GM18868 (cell line): ENCODE results near the gene CHRNA1.

Source experiments
- ATAC-seq: cut with Tn5 transposase; IDR thresholded peaks from one replicate; pipeline ENCODE4 v1.9.1; 2021; ENCODE audit warnings: mild to moderate bottlenecking, moderate library complexity; ENCODE audit not compliant: unreplicated experiment

Gene CHRNA1

DNA sequence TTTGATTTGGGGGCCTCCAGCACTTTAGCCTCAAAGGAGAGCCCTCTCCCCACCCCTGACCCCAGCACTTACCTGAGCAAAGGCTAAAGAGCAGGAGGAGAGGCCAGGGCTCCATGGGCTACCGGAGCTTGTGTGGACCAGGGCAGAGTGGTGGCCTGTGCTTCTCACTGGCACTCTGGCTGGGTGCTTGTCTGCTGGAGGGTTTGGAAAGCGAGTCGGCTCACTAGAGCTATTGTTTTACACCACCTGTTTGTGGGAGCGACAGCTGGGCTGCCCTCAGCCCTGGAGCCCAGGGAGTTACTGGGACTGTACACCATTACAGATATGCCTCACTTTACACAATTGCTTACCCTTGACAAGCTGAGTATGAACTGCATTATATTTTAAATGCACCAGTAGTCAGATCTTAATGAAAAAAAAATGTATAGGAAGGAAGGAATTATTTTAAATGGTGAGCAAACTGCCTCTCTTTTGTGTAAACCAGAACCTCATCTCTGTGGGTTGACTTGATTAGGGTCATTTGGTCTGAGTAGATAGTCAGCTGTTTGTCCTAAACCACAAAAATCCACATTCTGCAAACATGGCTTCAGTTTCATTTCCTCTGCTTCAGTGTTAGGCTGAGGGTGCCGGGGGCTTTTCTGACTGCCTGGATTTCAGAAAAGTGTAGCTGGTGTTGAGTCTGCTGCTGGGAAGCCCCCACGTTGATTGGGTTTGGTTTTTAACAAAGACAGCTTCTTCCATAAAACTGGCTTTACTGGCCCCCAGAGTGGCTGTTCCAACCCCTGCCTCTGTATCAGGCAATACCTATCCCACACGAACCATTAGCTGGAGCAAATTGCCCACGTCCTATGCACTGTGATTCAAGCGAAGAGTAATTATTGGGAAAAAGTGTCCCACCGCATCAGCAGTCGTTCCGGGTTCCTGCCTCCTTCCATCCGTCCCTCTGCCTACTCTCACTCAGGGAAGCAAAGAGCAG, at the start of gene CHRNA1:
Gene CHRNA1, minus strand, starts transcription at position 193 of the 976 bp plus-strand sequence. Its CDS starts 78 bp downstream, at position 115.
- peak; percentile 95 for ATAC-seq

DNA sequence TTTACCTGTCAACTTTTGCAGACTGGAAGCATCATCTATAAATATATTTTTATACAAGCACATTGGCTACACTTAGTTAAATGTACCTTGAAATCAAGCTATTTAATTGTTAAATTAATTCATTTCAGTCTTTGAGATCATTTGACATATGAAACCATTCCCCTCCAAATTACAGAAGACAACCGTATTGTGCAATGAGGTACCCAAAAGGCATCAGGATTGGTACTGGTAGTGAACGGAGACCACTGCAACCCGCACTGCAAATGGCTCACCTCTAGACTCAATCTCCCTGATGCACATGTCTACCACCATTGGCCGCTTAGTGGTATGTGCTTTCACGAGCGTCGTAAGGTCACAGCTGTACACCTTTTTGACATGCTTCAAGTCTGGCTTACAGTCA, 47.8 kb upstream of the CHRNA1 start:
- no peak for ATAC-seq

DNA sequence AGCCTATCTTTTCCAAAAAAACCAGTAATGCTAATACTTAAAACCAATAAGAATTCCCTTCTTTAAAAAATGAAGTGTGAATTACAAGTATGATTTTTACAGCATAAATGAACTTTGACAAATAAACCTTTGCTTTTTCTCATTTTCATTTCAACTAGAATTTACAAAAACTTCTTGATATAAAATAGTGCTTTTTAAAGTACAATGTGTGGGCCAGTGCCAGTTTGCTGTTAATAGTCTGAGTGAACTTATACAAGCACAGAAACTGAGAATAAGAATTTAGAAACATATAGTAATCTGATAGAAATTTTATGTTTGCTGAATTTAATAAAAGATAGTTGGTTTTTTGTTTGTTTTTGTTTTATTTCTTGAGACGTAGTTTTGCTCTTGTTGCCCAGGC, 43.7 kb upstream of the CHRNA1 start:
- no peak for ATAC-seq

DNA sequence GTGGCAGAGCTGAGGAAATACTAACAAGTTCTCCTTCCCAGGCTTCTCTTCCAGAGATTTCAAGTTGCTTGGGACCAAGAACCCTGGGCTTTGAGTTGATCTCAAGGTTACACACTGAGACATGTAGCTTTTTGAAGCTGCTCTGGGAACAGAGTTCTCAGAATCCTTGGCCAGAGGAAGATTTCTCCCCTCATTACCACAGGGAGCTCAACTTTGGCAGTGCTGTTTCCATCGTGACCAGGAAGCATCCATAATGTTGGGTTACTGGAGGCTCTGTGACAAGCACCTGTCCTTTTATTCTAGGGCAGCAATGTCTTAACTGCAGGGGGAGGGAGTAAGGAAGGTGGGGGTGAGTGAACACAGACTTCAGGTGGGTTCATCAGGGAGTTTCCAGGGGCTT, 41.5 kb upstream of the CHRNA1 start:
- ATAC-seq: no peak

DNA sequence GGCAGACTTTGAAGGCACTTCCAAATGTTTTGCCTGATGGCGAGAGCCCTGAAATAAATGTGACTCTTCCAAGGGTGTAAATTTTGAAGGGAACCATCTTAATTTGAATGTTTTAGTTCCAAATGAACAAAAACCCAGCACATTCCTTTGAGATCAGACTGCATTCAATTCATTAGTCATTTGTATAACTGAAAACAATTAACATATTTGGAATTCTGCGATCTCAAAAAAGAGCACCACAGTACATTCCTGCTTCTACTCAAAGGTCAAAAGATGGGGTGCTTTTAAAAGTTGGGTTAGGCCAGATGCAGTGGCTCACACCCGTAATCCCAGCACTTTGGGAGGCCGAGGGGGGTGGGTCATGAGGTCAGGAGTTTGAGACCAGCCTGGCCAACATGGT, 38.2 kb upstream of the CHRNA1 start:
- no peak for ATAC-seq

DNA sequence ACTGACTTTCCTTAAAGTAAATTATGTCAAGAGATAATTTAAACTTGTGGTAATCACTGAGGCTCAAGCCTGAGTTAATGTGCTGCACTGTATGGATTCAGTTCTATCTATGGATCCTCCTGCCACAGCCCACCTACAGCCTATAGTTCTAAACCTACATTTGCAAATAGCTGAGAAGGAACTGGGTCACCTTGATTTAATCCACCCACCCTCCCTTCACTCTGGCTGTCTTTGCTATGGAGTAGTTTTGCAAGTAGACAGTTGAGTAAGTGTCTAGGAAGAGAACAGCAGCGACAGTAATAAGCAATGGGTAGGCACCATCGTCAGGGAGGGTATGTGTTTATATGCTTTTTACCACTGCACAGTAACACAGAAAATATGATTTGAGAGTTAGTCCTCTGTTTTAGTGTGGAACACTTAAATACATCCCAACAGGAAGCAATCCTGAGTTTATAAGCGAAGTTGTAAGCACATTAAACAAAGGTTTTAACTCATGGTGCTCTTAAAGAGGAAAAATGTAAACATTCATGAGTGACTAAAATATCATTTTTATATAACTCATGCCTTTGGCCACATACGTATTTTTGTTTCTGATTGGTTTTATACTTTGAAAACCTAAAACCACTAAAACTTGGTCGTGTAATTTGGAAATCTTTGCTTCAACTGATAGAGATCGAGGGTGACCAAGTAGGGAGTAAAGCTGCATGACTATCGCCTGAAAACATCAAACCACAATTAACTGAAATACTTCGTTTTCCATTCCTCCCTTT, 36.3 kb upstream of the CHRNA1 start:
- ATAC-seq: no peak

DNA sequence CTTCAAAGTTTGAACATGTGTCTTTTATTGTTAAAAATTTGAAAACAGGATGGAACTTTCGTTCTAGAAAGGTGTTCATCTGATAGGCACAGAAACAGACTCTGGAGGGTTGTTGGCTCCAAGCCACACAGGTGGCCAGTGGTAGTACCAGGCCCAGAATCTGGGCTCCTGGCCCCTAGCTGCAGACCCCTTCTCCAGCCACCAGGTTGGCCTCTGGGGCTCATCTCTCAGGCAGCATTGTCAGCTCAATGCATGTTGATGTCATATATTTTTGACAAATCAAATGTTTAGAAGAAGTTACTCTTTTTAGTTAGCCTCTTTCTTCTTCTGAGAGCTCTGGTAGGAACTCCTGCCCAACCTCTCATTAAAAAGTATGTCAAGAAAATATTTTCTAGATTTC, 34.5 kb upstream of the CHRNA1 start:
- ATAC-seq: no peak

DNA sequence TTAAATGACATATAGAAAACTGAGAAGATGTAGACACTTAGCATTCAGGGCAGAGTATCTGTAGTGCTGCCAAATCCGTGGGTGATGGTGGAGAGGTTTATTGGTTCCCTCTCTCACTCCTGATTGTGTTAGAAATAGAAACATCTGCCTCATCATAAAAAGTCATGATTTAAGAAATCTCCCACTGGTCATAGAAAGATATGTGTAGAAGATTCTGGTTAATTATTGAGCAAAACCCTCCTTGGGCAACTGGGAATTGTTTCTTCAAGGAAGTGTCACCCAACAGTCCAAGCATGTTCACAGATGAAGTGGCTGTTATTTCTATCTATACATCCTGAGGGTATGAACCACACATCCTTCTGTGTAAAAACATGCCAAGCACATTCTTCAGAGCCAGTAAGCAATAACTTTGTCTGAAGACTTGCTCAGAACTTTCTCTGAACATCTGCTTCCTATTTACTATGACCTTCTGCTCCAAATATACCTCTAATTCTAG, 33.6 kb upstream of the CHRNA1 start:
- no peak for ATAC-seq

DNA sequence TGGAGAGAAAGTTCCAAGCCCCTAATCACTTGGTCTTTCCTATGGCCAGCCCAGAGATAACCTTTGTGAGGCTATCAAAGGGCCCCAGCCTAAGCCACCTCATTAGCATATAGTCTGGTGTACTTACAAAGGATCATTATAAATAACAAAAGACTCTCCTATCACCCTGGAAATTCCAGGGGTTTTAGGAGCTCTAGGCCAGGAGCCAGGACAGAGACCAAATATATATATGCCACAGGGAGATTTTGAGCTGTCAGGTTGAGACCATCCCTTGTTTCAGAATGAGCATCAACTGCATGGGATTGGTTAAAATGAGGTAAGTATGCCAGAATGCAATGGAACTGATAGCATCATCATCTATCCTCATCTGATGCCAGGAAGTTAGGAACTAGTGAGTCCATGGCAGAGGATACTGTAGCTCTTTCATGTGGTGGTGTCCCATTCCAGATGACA, 32.1 kb upstream of the CHRNA1 start:
- no peak for ATAC-seq

DNA sequence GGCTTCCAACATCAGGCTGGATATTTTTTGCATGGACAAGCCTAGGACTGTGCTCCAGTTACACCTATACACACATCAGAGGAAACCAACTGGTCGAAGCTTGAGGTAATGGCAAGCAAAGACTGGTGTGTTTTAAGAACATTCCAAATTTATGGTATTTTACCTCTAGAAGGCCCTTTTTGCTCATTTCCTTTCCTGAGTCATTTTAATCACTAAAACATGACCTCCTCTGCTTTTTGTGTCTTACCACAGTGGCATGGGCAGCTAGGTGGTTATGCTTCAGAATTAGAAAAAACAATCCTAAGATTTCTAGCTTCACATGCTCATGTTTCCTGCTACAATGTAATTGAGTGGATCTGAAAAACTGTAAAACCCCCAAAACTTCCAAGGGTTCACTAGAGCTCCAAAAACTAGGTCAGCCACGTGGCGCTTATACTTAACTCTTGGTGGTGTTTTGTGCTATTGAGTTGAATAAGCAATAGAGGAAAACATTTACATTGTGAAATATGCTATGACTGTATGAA, 30.6 kb upstream of the CHRNA1 start:
- no peak for ATAC-seq

DNA sequence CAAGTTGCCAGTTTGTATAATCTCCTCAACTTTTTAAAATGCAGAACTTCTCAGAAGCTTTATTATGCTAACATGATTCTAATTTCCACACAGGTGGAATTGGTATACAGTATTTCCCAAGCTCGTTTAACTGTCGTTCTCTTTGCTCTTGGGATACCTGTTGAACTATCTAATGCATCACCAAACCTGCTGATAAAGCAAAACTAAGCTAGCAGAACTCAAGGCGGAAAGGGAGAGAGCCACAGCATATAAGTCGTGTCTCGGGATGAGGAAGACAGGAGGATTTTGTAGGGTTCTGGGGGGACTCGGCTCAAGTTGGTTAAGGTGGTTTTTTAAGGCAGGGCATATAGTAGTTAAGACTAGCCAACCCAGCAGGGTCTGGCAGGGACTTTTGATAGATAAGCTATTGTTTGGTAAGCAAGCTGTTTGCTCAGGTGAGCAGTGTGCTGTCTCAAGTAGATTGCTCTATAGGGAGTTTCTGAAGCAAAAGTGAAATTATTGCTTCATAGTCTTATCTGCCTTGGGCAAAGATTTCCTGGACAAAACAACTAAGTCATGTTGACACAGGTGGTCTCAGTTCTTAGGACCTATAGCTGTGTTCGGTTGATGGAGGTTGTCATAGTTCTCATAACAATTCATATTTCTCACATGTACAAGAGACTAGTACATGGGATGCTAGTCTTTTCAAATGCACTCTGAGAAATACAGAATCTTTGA, 28.2 kb upstream of the CHRNA1 start:
- ATAC-seq: peak; percentile 42

DNA sequence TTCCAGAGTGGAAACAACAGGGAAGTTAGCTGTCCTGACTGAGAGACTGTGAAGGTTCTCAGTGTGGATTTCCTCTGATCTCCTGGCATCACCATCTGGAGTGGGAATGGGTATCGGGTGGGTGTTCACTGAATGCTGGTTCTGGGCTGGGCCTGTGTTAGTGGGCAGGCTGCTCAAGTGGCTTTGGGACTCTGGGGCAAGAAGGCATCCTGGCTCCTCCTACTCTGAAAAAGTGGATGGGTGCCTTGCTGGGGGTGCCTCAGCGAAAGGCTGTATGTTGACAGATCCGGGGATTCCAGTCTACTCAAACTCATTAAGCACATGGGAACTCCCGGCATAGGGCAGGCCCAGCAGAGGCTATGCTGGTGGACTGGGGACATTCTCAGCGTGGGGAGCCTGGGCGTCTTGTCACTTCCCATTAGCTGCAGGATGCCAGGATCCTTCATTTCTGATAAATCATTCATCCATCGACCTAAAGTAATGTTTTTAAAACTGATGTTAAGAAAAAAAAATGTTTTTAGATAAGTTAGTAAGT, 27.5 kb upstream of the CHRNA1 start:
- no peak for ATAC-seq

DNA sequence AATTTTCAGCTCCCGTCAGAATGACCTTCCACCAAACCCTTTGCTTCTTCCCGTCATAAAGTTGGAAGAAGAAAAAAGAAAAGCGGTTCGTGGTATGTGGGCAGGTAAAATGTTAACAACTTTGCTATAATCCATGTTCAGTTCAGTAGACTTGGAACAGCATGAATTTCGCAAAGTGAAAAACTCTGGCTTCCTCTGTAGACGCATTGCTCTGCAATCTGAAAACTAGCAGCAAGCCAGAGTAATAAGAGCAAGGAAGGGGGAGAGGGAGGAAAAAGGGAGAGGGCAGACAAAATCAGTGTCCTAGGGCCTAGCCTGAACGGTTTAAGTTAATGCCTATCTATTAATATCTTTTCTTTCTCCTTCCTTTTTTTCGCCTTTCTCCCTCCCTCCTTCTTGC, 26.7 kb upstream of the CHRNA1 start:
- no peak for ATAC-seq

DNA sequence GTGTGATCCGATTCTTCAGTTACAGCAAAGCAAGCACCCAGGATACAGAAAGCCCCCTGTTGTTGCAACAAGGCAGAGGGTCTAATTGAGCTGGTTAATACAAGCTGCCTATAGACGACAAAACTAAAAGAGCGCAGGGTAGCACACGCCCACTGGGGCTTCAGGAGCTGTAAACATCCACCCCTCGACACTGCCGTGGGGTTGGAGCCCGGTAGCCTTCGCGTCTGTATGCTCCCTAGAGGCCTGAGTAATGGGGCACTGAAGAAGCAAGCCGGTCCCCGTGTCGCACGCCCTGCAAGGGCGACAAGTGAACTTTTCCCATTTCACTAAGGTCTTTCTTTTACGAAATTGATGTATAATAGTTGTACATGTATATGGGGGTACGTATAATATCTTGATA, 24.7 kb upstream of the CHRNA1 start:
- no peak for ATAC-seq

DNA sequence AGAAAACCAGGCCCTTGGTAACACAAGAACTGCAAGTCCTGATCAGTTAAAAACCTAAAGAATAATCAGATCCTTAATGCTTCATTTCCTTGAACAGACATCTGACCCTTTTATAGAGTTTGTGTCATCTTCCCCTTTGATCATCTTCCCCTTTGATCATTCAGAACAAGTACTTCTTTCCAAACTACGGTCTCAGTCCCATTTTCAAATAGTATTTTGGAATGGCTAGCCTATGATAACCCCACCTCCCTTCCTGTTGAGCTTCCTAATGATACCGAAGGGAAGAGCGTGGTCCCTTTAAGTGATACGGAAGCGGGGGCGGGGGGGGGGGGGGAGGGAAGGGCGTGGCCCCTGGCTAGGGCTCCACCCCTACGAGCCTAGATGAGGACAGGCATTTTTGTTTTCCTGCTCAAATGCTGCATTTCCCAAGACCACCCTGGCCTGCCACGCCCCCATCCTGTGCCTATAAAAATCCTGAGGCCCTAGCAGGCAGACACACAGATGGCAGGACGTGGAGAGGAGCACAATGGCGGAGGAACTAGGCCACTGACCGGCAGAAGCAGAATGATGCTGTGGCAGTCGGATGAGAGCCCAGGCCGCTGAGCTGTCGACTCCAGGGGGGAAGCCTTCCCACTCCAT, 24.1 kb upstream of the CHRNA1 start:
- no peak for ATAC-seq

DNA sequence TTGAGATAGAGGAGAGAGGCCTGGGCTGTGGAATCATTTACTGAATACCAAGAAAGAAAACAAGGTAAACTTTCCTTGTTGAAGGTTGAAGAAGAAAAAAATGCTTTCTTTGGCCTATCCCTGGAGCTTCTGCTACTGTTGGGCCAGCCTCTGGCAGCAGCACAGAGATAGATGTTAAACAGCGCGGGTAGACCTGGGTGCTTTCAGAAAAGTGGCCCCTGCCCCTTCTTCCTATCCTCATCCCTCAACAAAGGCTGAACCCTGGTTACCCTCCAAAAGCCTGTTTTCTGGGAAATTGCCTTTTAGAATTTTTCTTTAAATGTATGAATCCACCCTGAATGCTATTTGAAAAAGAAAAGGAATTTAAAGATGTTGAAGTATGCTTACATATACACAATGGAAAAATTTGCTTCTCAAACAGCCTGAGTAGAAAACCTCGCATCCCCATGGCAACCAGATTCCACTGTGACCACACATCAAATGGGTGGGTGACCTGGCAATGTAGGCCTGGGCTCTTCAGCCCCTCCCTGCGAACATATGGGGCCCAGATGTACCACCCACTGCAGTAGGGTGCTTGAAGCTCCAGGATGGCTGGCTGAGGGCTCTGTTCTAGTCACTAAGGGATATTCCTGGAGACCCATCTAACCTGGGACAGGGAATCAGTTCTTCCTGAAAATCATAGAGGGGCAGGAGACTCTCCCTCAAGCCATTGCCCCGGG, 23.4 kb upstream of the CHRNA1 start:
- ATAC-seq: no peak

DNA sequence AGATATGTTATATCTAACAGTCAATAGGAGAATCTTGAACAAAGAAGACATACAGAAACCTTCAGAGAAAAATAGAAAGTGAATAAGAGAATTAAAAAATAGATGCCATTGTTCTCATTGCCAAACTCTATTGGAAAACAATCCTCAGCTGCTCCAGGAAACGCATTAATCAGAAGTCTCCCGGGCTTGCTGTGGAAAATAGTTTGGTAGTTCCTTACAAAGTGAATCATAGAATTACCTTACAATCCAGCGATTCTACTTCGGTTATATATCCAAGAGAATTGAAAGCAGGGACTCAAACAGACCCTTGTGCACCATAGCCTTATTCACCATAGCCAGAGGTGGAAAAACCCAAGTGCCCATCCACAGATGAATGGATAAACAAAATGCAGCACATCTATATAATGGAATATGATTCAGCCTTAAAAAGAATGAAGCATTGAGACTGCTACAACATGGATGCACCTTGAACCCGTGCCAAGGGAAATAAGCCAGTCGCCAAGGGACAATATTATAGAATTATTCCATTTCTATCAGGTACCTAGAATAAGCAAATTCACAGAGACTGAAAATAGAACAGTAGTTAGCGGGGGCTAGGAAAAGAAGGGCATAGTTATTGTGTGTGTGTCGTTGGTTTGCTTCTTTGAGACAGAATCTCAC, 21.9 kb upstream of the CHRNA1 start:
- ATAC-seq: no peak

DNA sequence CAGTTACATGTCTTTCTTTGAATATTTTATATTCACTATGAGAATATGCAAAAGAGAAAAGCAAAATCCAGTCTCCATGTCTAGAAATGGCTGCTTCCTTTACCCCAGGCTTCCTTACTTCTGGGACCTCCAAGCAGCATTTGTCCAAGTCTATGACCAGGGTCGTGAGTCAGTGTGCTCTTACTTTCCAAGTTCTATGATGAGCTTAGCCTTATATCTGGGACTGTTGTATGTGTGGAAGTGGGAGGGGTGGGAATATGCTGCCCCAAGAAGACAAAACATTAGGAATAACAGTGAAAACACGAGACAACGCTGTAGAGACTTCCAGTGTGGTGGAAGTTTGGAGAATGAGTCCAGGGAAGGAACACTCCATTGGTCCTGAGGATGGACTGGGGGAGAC, 21.2 kb upstream of the CHRNA1 start:
- no peak for ATAC-seq

DNA sequence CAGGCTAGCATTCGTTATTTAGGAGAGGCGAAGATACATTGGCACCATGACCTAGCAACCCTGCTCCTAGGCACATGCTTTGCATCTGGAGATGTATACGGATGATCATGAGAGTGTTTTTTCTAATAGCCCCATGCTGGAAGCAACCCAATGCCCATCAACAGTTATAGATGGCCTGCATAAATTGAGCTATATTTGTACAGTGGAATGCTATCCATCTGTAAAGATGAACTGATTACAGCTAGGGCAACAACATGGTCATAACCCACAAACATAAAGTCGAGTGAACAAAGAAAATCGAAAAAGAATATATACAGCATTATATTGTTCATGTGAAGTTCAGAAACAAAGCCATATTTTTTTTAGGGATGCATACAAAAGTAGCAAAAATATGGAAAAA, 20.6 kb upstream of the CHRNA1 start:
- no peak for ATAC-seq
